T-helper 2 cell treated with Interferon-gamma antibody and Interleukin-4, amounts not matched to agents 5 μg/mL and 100 μg/mL, for 36 hours (primary cell): ENCODE measurements around the gene DCC.

Experiments
- DNase-seq: peaks from one replicate; pipeline ENCODE4 v3.0.0; 2021; ENCODE audit warnings: low spot score
- H3K27ac Mint-ChIP-seq: one replicate; pipeline ENCODE4 v1.8.0; 2021; ENCODE audit warnings: mild to moderate bottlenecking, mixed read lengths
- H3K27me3 Mint-ChIP-seq: one replicate; pipeline ENCODE4 v1.8.0; 2021; ENCODE audit warnings: low read depth, mixed read lengths
- H3K36me3 Mint-ChIP-seq: one replicate; pipeline ENCODE4 v1.8.0; 2021; ENCODE audit warnings: low read depth, mixed read lengths
- H3K4me1 Mint-ChIP-seq: one replicate; pipeline ENCODE4 v1.8.0; 2021; ENCODE audit warnings: low read depth, mixed read lengths
- H3K4me3 Mint-ChIP-seq: one replicate; pipeline ENCODE4 v1.8.0; 2022; ENCODE audit warnings: mild to moderate bottlenecking, moderate library complexity, mixed read lengths
- H3K9me3 Mint-ChIP-seq: one replicate; pipeline ENCODE4 v1.8.0; 2021; ENCODE audit warnings: mixed read lengths

DCC gene

GRCh38 chr18:52465391-52465790 lies 125.4 kb downstream of the DCC start:
- H3K27me3 Mint-ChIP-seq, result no peaks in the 10 kb centered on the region
- no peaks in the 10 kb centered on the region for H3K4me1 Mint-ChIP-seq
- no peak overlapping the region for H3K27ac Mint-ChIP-seq
- peaks cover 9% of the 10 kb centered on the region for H3K9me3 Mint-ChIP-seq
- H3K36me3 Mint-ChIP-seq, result no peaks in the 10 kb centered on the region
- H3K4me3 Mint-ChIP-seq, result no peak overlapping the region
- DNase-seq, result no peak

GRCh38 chr18:52468496-52468895 lies 128.5 kb downstream of the DCC start:
- H3K4me1 Mint-ChIP-seq, result no peaks in the 10 kb centered on the region
- no peaks in the 10 kb centered on the region for H3K36me3 Mint-ChIP-seq
- H3K27ac Mint-ChIP-seq, result no peak overlapping the region
- no peak for DNase-seq
- peaks cover 9% of the 10 kb centered on the region for H3K9me3 Mint-ChIP-seq
- no peaks in the 10 kb centered on the region for H3K27me3 Mint-ChIP-seq
- H3K4me3 Mint-ChIP-seq, result no peak overlapping the region

- H3K9me3 Mint-ChIP-seq, result peaks cover 8% of the 10 kb centered on the region
- H3K4me3 Mint-ChIP-seq, result no peak overlapping the region
- DNase-seq, result no peak
- no peaks in the 10 kb centered on the region for H3K27me3 Mint-ChIP-seq
- no peaks in the 10 kb centered on the region for H3K4me1 Mint-ChIP-seq
- H3K36me3 Mint-ChIP-seq, result no peaks in the 10 kb centered on the region
- no peak overlapping the region for H3K27ac Mint-ChIP-seq
Measured at GRCh38 chr18:52475325-52475724, 135.3 kb downstream of the DCC start.

- Mint-ChIP-seq H3K27ac (no peak overlapping the region), H3K36me3 (no peaks in the 10 kb centered on the region), H3K4me1 (no peaks in the 10 kb centered on the region), H3K27me3 (no peaks in the 10 kb centered on the region), H3K9me3 (peaks cover 4% of the 10 kb centered on the region), H3K4me3 (no peak overlapping the region)
- no peak for DNase-seq
Measured at GRCh38 chr18:52481116-52481515, 141.1 kb downstream of the DCC start.

- DNase-seq, result no peak
- H3K4me1 Mint-ChIP-seq, result no peaks in the 10 kb centered on the region
- H3K27me3 Mint-ChIP-seq, result no peaks in the 10 kb centered on the region
Measured at GRCh38 chr18:52484977-52485376, 145.0 kb downstream of the DCC start.

GRCh38 chr18:52486052-52486451 lies 146.1 kb downstream of the DCC start:
- Mint-ChIP-seq H3K9me3 (peaks cover 9% of the 10 kb centered on the region), H3K4me3 (no peak overlapping the region), H3K27ac (no peak overlapping the region), H3K27me3 (no peaks in the 10 kb centered on the region), H3K36me3 (no peaks in the 10 kb centered on the region), H3K4me1 (no peaks in the 10 kb centered on the region)
- no peak for DNase-seq

More at GRCh38 chr18:52484977-52485376, 145.0 kb downstream of the DCC start:
- Mint-ChIP-seq H3K9me3 (peaks cover 9% of the 10 kb centered on the region), H3K4me3 (no peak overlapping the region), H3K36me3 (no peaks in the 10 kb centered on the region), H3K27ac (no peak overlapping the region)

GRCh38 chr18:52489396-52490306 lies 149.7 kb downstream of the DCC start:
- Mint-ChIP-seq H3K9me3 (peaks cover 21% of the 10 kb centered on the region), H3K4me1 (no peaks in the 10 kb centered on the region), H3K36me3 (no peaks in the 10 kb centered on the region), H3K4me3 (no peak overlapping the region), H3K27ac (no peak overlapping the region), H3K27me3 (no peaks in the 10 kb centered on the region)
- no peak for DNase-seq

- H3K27ac Mint-ChIP-seq, result no peak overlapping the region
- H3K4me1 Mint-ChIP-seq, result no peaks in the 10 kb centered on the region
- H3K36me3 Mint-ChIP-seq, result no peaks in the 10 kb centered on the region
- H3K27me3 Mint-ChIP-seq, result no peaks in the 10 kb centered on the region
- peaks cover 26% of the 10 kb centered on the region for H3K9me3 Mint-ChIP-seq
- DNase-seq, result no peak
- no peak overlapping the region for H3K4me3 Mint-ChIP-seq
Measured at GRCh38 chr18:52496426-52496825, 156.4 kb downstream of the DCC start.

- Mint-ChIP-seq H3K4me3 (no peak overlapping the region), H3K36me3 (no peaks in the 10 kb centered on the region), H3K4me1 (no peaks in the 10 kb centered on the region), H3K27me3 (no peaks in the 10 kb centered on the region), H3K27ac (no peak overlapping the region), H3K9me3 (peaks cover 26% of the 10 kb centered on the region)
- DNase-seq, result no peak
Measured at GRCh38 chr18:52499016-52499415, 159.0 kb downstream of the DCC start.

GRCh38 chr18:52499644-52500043 lies 159.6 kb downstream of the DCC start:
- H3K9me3 Mint-ChIP-seq, result peaks cover 20% of the 10 kb centered on the region
- H3K4me3 Mint-ChIP-seq, result no peak overlapping the region
- no peaks in the 10 kb centered on the region for H3K27me3 Mint-ChIP-seq
- DNase-seq, result no peak
- H3K36me3 Mint-ChIP-seq, result no peaks in the 10 kb centered on the region
- no peaks in the 10 kb centered on the region for H3K4me1 Mint-ChIP-seq
- no peak overlapping the region for H3K27ac Mint-ChIP-seq

- peaks cover 7% of the 10 kb centered on the region for H3K9me3 Mint-ChIP-seq
- H3K4me3 Mint-ChIP-seq, result no peak overlapping the region
- H3K27ac Mint-ChIP-seq, result no peak overlapping the region
- no peaks in the 10 kb centered on the region for H3K36me3 Mint-ChIP-seq
- no peak for DNase-seq
- H3K27me3 Mint-ChIP-seq, result no peaks in the 10 kb centered on the region
- no peaks in the 10 kb centered on the region for H3K4me1 Mint-ChIP-seq
Measured at GRCh38 chr18:52504589-52504988, 164.6 kb downstream of the DCC start.

- H3K4me1 Mint-ChIP-seq, result no peaks in the 10 kb centered on the region
- H3K4me3 Mint-ChIP-seq, result no peak overlapping the region
- DNase-seq, result no peak
- H3K36me3 Mint-ChIP-seq, result no peaks in the 10 kb centered on the region
- H3K9me3 Mint-ChIP-seq, result peaks cover 6% of the 10 kb centered on the region
- no peak overlapping the region for H3K27ac Mint-ChIP-seq
- H3K27me3 Mint-ChIP-seq, result no peaks in the 10 kb centered on the region
Measured at GRCh38 chr18:52510139-52510538, 170.1 kb downstream of the DCC start.

- H3K4me1 Mint-ChIP-seq, result no peaks in the 10 kb centered on the region
- no peaks in the 10 kb centered on the region for H3K36me3 Mint-ChIP-seq
- no peak overlapping the region for H3K27ac Mint-ChIP-seq
- H3K9me3 Mint-ChIP-seq, result peaks cover 10% of the 10 kb centered on the region
- H3K4me3 Mint-ChIP-seq, result no peak overlapping the region
- DNase-seq, result no peak
- H3K27me3 Mint-ChIP-seq, result no peaks in the 10 kb centered on the region
Measured at GRCh38 chr18:52518086-52518485, 178.1 kb downstream of the DCC start.

- no peak overlapping the region for H3K4me3 Mint-ChIP-seq
Measured at GRCh38 chr18:52519021-52519420, 179.0 kb downstream of the DCC start.

GRCh38 chr18:52523566-52523965 lies 183.6 kb downstream of the DCC start:
- Mint-ChIP-seq H3K27me3 (no peaks in the 10 kb centered on the region), H3K4me3 (no peak overlapping the region), H3K36me3 (no peaks in the 10 kb centered on the region), H3K27ac (no peak overlapping the region), H3K9me3 (peaks cover 3% of the 10 kb centered on the region), H3K4me1 (no peaks in the 10 kb centered on the region)
- DNase-seq, result no peak

More at GRCh38 chr18:52519021-52519420, 179.0 kb downstream of the DCC start:
- no peak for DNase-seq
- H3K27me3 Mint-ChIP-seq, result no peaks in the 10 kb centered on the region
- no peaks in the 10 kb centered on the region for H3K36me3 Mint-ChIP-seq
- H3K4me1 Mint-ChIP-seq, result no peaks in the 10 kb centered on the region
- H3K27ac Mint-ChIP-seq, result no peak overlapping the region
- H3K9me3 Mint-ChIP-seq, result peaks cover 10% of the 10 kb centered on the region
